HCT116 (cell line): ENCODE results near the gene TRAF3IP1.

ENCODE experiments used
- EGR1 ChIP-seq: IDR thresholded peaks from 2 replicates; pipeline ENCODE4 v1.6.1; 2012; ENCODE audit warnings: low read depth
- EZH2 ChIP-seq: fragments of 200-600 bp; sonication (generic); IDR thresholded peaks from 2 replicates; pipeline ENCODE4 v1.6.1; 2017; ENCODE audit warnings: antibody characterized with exemption, mixed run types
- POLR2A ChIP-seq: IDR thresholded peaks from 2 replicates; pipeline ENCODE4 v1.7.0; 2011; ENCODE audit warnings: borderline replicate concordance; ENCODE audit not compliant: insufficient read depth, insufficient read length; ENCODE audit errors: extremely low read depth
- YY1 ChIP-seq: IDR thresholded peaks from 2 replicates; pipeline ENCODE4 v1.6.1; 2011; ENCODE audit warnings: low read length, low read depth, moderate library complexity, mild to moderate bottlenecking; ENCODE audit not compliant: insufficient replicate concordance; ENCODE audit errors: extremely low read depth
- TF ChIP-seq, protein P1 (sequence below), 3 experiments: fragments of 200-600 bp in 1 of 3; sonication (generic) in 1 of 3; IDR thresholded peaks in 2 of 3; conservative IDR thresholded peaks in 1 of 3; 2 replicates each; pipeline ENCODE4 v1.5.1; 2012 to 2017; ENCODE audit warnings: low read depth in 2 of 3, low read length in 2 of 3, antibody characterized with exemption in 1 of 3, borderline replicate concordance in 1 of 3, control low read depth in 1 of 3, mild to moderate bottlenecking in 1 of 3, mixed read lengths in 1 of 3, mixed run types in 1 of 3, moderate library complexity in 1 of 3; ENCODE audit not compliant: insufficient read depth in 1 of 3
- TF ChIP-seq, protein P2 (sequence below): IDR thresholded peaks from 2 replicates; pipeline ENCODE4 v1.6.1; 2012

DNA sequence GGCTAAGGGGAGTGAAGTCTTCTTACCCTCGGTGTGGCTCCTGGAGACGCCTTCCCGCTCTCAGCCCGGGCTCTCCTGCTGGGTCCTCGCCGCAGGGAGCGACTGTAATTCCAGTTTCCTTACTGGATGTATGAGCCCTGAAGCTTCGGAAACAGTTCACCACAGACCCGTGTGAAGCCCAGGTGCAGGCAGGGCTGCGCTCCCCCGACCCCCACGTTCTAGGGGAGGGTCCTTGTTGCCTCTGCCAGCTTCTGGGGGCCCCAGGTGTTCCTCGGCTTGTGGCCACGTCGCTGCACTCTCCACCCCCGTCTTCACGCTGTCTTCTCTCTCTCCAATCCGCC, 101.3 kb downstream of the TRAF3IP1 start:
- TF ChIP-seq, protein P1, sequence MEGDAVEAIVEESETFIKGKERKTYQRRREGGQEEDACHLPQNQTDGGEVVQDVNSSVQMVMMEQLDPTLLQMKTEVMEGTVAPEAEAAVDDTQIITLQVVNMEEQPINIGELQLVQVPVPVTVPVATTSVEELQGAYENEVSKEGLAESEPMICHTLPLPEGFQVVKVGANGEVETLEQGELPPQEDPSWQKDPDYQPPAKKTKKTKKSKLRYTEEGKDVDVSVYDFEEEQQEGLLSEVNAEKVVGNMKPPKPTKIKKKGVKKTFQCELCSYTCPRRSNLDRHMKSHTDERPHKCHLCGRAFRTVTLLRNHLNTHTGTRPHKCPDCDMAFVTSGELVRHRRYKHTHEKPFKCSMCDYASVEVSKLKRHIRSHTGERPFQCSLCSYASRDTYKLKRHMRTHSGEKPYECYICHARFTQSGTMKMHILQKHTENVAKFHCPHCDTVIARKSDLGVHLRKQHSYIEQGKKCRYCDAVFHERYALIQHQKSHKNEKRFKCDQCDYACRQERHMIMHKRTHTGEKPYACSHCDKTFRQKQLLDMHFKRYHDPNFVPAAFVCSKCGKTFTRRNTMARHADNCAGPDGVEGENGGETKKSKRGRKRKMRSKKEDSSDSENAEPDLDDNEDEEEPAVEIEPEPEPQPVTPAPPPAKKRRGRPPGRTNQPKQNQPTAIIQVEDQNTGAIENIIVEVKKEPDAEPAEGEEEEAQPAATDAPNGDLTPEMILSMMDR (IDR thresholded peaks at IDR 0.05 in 2 of 3, conservative IDR thresholded peaks at IDR 0.05 in 1 of 3; ENCODE audit: borderline replicate concordance in 1 of 3, insufficient read depth in 1 of 3, low read depth in 2 of 3, low read length in 2 of 3) = no peak
- no peak for TF ChIP-seq YY1
- no peak for TF ChIP-seq POLR2A
- TF ChIP-seq EZH2 = no peak
- no peak for TF ChIP-seq EGR1
- TF ChIP-seq, protein P2, sequence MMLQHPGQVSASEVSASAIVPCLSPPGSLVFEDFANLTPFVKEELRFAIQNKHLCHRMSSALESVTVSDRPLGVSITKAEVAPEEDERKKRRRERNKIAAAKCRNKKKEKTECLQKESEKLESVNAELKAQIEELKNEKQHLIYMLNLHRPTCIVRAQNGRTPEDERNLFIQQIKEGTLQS = no peak
